MM.1S (cell line): Measurements from ENCODE around the gene SRGAP3.

Experiments used
- DNase-seq: peaks from one replicate; pipeline ENCODE4 v3.0.0-alpha.2; 2015
- H2AFZ ChIP-seq: fragments of 300-600 bp; sonication (generic); 2 replicates; pipeline ENCODE4 v1.6.0; 2016; ENCODE audit warnings: antibody characterized with exemption, low read length
- H3F3A ChIP-seq: fragments of 300-600 bp; sonication (generic); 2 replicates; pipeline ENCODE4 v1.6.1; 2016; ENCODE audit warnings: mild to moderate bottlenecking, antibody characterized with exemption, low read length, moderate library complexity, mixed read lengths; ENCODE audit not compliant: insufficient read depth
- H3K27ac ChIP-seq: fragments of 300-600 bp; sonication (generic); 2 replicates; pipeline ENCODE4 v1.5.1; 2016; ENCODE audit warnings: mild to moderate bottlenecking, low read length
- H3K27me3 ChIP-seq: fragments of 300-600 bp; sonication (generic); replicated peaks from 2 replicates; pipeline ENCODE4 v1.6.0; 2016; ENCODE audit warnings: low read length; ENCODE audit not compliant: insufficient read depth
- H3K36me3 ChIP-seq: fragments of 300-600 bp; sonication (generic); replicated peaks from 2 replicates; pipeline ENCODE4 v1.6.1; 2016; ENCODE audit warnings: mild to moderate bottlenecking, low read length, mixed read lengths; ENCODE audit not compliant: insufficient read depth
- H3K4me1 ChIP-seq: fragments of 300-600 bp; sonication (generic); 2 replicates; pipeline ENCODE4 v1.6.1; 2016; ENCODE audit warnings: low read length, mixed read lengths
- H3K4me2 ChIP-seq: fragments of 300-600 bp; sonication (generic); 2 replicates; pipeline ENCODE4 v1.6.0; 2016; ENCODE audit warnings: low read depth, low read length
- H3K4me3 ChIP-seq: fragments of 300-600 bp; sonication (generic); 2 replicates; pipeline ENCODE4 v1.5.1; 2016; ENCODE audit warnings: low read length, mixed read lengths
- H3K79me2 ChIP-seq: fragments of 300-600 bp; sonication (generic); 2 replicates; pipeline ENCODE4 v1.6.1; 2016; ENCODE audit warnings: mixed run types, low read length, mixed read lengths
- H3K9ac ChIP-seq: fragments of 300-600 bp; sonication (generic); 2 replicates; pipeline ENCODE4 v1.6.1; 2016; ENCODE audit warnings: low read length, mixed read lengths
- H3K9me2 ChIP-seq: fragments of 300-600 bp; sonication (generic); replicated peaks from 2 replicates; pipeline ENCODE4 v1.6.1; 2016; ENCODE audit warnings: mild to moderate bottlenecking, low read length, mixed read lengths; ENCODE audit not compliant: insufficient read depth
- H3K9me3 ChIP-seq: fragments of 300-600 bp; sonication (generic); replicated peaks from 2 replicates; pipeline ENCODE4 v1.6.1; 2016; ENCODE audit warnings: mild to moderate bottlenecking, low read length, mixed read lengths; ENCODE audit not compliant: insufficient read depth
- H4K20me1 ChIP-seq: fragments of 300-600 bp; sonication (generic); 2 replicates; pipeline ENCODE4 v1.6.1; 2016; ENCODE audit warnings: mild to moderate bottlenecking, low read length, moderate library complexity, mixed read lengths; ENCODE audit not compliant: insufficient read depth
- CTCF ChIP-seq: fragments of 300-600 bp; sonication (generic); IDR thresholded peaks from 2 replicates; pipeline ENCODE4 v1.5.1; 2016; ENCODE audit warnings: antibody characterized with exemption, low read length, mixed read lengths
- EZH2 ChIP-seq: fragments of 300-600 bp; sonication (generic); optimal IDR thresholded peaks from 2 replicates; pipeline ENCODE3; 2017; ENCODE audit warnings: low read depth, mild to moderate bottlenecking, antibody characterized with exemption, low read length, mixed read lengths
- EZH2phosphoT487 ChIP-seq: fragments of 300-600 bp; sonication (generic); IDR thresholded peaks from 2 replicates; pipeline ENCODE4 v1.6.1; 2018; ENCODE audit warnings: antibody characterized with exemption, low read length

SRGAP3 gene

GRCh38 chr3:8981700-8982099 is 267.7 kb downstream of the SRGAP3 start:
- Histone ChIP-seq H4K20me1 (no peaks in the 10 kb centered on the region), H3K9me2 (no peaks in the 10 kb centered on the region), H3K27ac (no peak overlapping the region), H3K9me3 (no peaks in the 10 kb centered on the region), H3K4me2 (no peak overlapping the region), H3K27me3 (no peaks in the 10 kb centered on the region), H3K79me2 (no peaks in the 10 kb centered on the region), H3K9ac (no peak overlapping the region), H2AFZ (no peak overlapping the region), H3K36me3 (no peaks in the 10 kb centered on the region), H3F3A (no peaks in the 10 kb centered on the region), H3K4me3 (no peak overlapping the region), H3K4me1 (no peaks in the 10 kb centered on the region)
- DNase-seq: no peak
- TF ChIP-seq EZH2 (no peak), CTCF (no peak), EZH2phosphoT487 (no peak)

- Histone ChIP-seq H3K9me3 (no peaks in the 10 kb centered on the region), H3K4me1 (no peaks in the 10 kb centered on the region), H3K79me2 (no peaks in the 10 kb centered on the region), H3K9ac (no peak overlapping the region), H3K36me3 (no peaks in the 10 kb centered on the region), H3K4me2 (no peak overlapping the region), H3K27me3 (no peaks in the 10 kb centered on the region), H3K27ac (no peak overlapping the region), H4K20me1 (no peaks in the 10 kb centered on the region), H3K4me3 (no peak overlapping the region), H3K9me2 (no peaks in the 10 kb centered on the region), H2AFZ (no peak overlapping the region), H3F3A (no peaks in the 10 kb centered on the region)
- DNase-seq: no peak
- no peak for TF ChIP-seq EZH2
- TF ChIP-seq CTCF: no peak
- TF ChIP-seq EZH2phosphoT487: no peak
Measured at GRCh38 chr3:8981296-8981695, 268.1 kb downstream of the SRGAP3 start.

GRCh38 chr3:8980756-8981257 is 268.6 kb downstream of the SRGAP3 start:
- Histone ChIP-seq H3K27ac (no peak overlapping the region), H3K9me3 (no peaks in the 10 kb centered on the region), H2AFZ (no peak overlapping the region), H4K20me1 (no peaks in the 10 kb centered on the region), H3K9ac (no peak overlapping the region), H3K4me1 (no peaks in the 10 kb centered on the region), H3K4me2 (no peak overlapping the region), H3K79me2 (no peaks in the 10 kb centered on the region), H3F3A (no peaks in the 10 kb centered on the region), H3K4me3 (no peak overlapping the region), H3K27me3 (no peaks in the 10 kb centered on the region), H3K36me3 (no peaks in the 10 kb centered on the region), H3K9me2 (no peaks in the 10 kb centered on the region)
- DNase-seq: no peak
- TF ChIP-seq EZH2phosphoT487 (no peak), CTCF (no peak), EZH2 (no peak)
